Neural cell (in vitro differentiated cells): ENCODE measurements around the gene TMED9. TPM values are rescaled to one million over a fixed set of nuclear protein-coding genes. Genes with fewer than 3 reads are reported as not detected.

Experiments used
- H2AFZ ChIP-seq: fragments of 200-600, 300-800 bp; sonication (generic), shearing (Covaris generic); 2 replicates; pipeline ENCODE4 v1.6.0; 2014; ENCODE audit warnings: low read depth, mild to moderate bottlenecking, antibody characterized with exemption, low read length, moderate library complexity
- H3F3A ChIP-seq: fragments of 200-600 bp; shearing (Covaris generic); 2 replicates; pipeline ENCODE4 v1.6.1; 2016; ENCODE audit warnings: mild to moderate bottlenecking, moderate library complexity, mixed read lengths, antibody characterized with exemption, low read length; ENCODE audit not compliant: insufficient read depth, poor library complexity, severe bottlenecking
- H3K27ac ChIP-seq: fragments of 200-600, 300-800 bp; sonication (generic), shearing (Covaris generic); 2 replicates; pipeline ENCODE4 v1.5.1; 2014; ENCODE audit warnings: mild to moderate bottlenecking, low read length, moderate library complexity
- H3K27me3 ChIP-seq: fragments of 300-800, 200-600 bp; sonication (generic), shearing (Covaris generic); 2 replicates; pipeline ENCODE4 v1.6.0; 2014; ENCODE audit warnings: mild to moderate bottlenecking, low read depth, low read length, moderate library complexity; ENCODE audit not compliant: insufficient read depth
- H3K36me3 ChIP-seq: fragments of 300-800, 200-600 bp; sonication (generic), shearing (Covaris generic); 2 replicates; pipeline ENCODE4 v1.5.1; 2014; ENCODE audit warnings: mild to moderate bottlenecking, antibody characterized with exemption, low read length, moderate library complexity; ENCODE audit not compliant: insufficient read depth
- H3K4me2 ChIP-seq: fragments of 300-800, 200-600 bp; sonication (generic), shearing (Covaris generic); 2 replicates; pipeline ENCODE4 v1.6.0; 2014; ENCODE audit warnings: mild to moderate bottlenecking, low read length
- H3K4me3 ChIP-seq: fragments of 300-800, 200-600 bp; sonication (generic), shearing (Covaris generic); 2 replicates; pipeline ENCODE4 v1.5.1; 2014; ENCODE audit warnings: mild to moderate bottlenecking, low read length, moderate library complexity
- H3K79me2 ChIP-seq: fragments of 200-600 bp; shearing (Covaris generic); replicated peaks from 2 replicates; pipeline ENCODE4 v1.6.0; 2014; ENCODE audit warnings: mild to moderate bottlenecking, low read length, moderate library complexity; ENCODE audit not compliant: insufficient read depth
- H3K9ac ChIP-seq: fragments of 300-800, 200-600 bp; sonication (generic), shearing (Covaris generic); 2 replicates; pipeline ENCODE4 v1.6.1; 2016; ENCODE audit warnings: mild to moderate bottlenecking, low read length, mixed read lengths
- H3K9me2 ChIP-seq: fragments of 200-600 bp; shearing (Covaris generic); 2 replicates; pipeline ENCODE4 v1.6.1; 2016; ENCODE audit warnings: mild to moderate bottlenecking, low read length, mixed read lengths; ENCODE audit not compliant: insufficient read depth
- H3K9me3 ChIP-seq: fragments of 200-600, 300-800 bp; sonication (generic), shearing (Covaris generic); 2 replicates; pipeline ENCODE4 v1.6.1; 2016; ENCODE audit warnings: mild to moderate bottlenecking, mixed run types, low read length, moderate library complexity, mixed read lengths
- H4K20me1 ChIP-seq: fragments of 200-600 bp; shearing (Covaris generic); 2 replicates; pipeline ENCODE4 v1.6.1; 2016; ENCODE audit warnings: mild to moderate bottlenecking, mixed run types; ENCODE audit not compliant: insufficient read depth
- CTCF ChIP-seq: fragments of 450-650 bp; IDR thresholded peaks from 2 replicates; pipeline ENCODE4 v1.5.1; 2014; ENCODE audit warnings: antibody characterized with exemption, mild to moderate bottlenecking, moderate library complexity; ENCODE audit not compliant: poor library complexity, severe bottlenecking
- EP300 ChIP-seq: fragments of 450-650 bp; conservative IDR thresholded peaks from 2 replicates; pipeline ENCODE4 v1.6.1; 2014; ENCODE audit warnings: antibody characterized with exemption, mild to moderate bottlenecking, moderate library complexity; ENCODE audit not compliant: poor library complexity, severe bottlenecking
- EZH2 ChIP-seq: fragments of 200-600, 300-800 bp; shearing (Covaris generic), sonication (generic); IDR thresholded peaks from 2 replicates; pipeline ENCODE4 v1.6.1; 2014; ENCODE audit warnings: antibody characterized with exemption, low read length, borderline replicate concordance, mild to moderate bottlenecking; ENCODE audit not compliant: insufficient read depth, poor library complexity, severe bottlenecking
- MXI1 ChIP-seq: fragments of 450-650 bp; conservative IDR thresholded peaks from 2 replicates; pipeline ENCODE4 v1.6.1; 2014; ENCODE audit warnings: antibody characterized with exemption, mild to moderate bottlenecking; ENCODE audit not compliant: poor library complexity, severe bottlenecking
- POLR2AphosphoS5 ChIP-seq: IDR thresholded peaks from 2 replicates; pipeline ENCODE4 v1.6.1; 2012
- RAD21 ChIP-seq: fragments of 450-650 bp; conservative IDR thresholded peaks from 2 replicates; pipeline ENCODE4 v1.6.1; 2014; ENCODE audit warnings: antibody characterized with exemption, mild to moderate bottlenecking, moderate library complexity
- SMC3 ChIP-seq: fragments of 450-650 bp; conservative IDR thresholded peaks from 2 replicates; pipeline ENCODE4 v1.6.1; 2014; ENCODE audit warnings: antibody characterized with exemption, mild to moderate bottlenecking, moderate library complexity; ENCODE audit not compliant: poor library complexity
- TAF1 ChIP-seq: IDR thresholded peaks from 2 replicates; pipeline ENCODE4 v1.6.1; 2012; ENCODE audit warnings: low read depth
- polyA plus RNA-seq: library from polyadenylated mRNA; depleted of rRNA; stranded (reverse); fragments of >200 nt; gene quantifications from 2 replicates; pipeline ENCODE4 v1.2.3, GENCODE V29; 2014
- TF ChIP-seq, protein P1 (sequence below): IDR thresholded peaks from 2 replicates; pipeline ENCODE4 v1.6.1; 2012; ENCODE audit warnings: borderline replicate concordance

The TMED9 gene
- polyA plus RNA-seq, 1 donor from 2014 or later, result 59.1 TPM

- H3K27ac ChIP-seq, result no peak overlapping the region
- H3K9ac ChIP-seq, result peak overlapping the region; percentile 83
- H3K4me2 ChIP-seq, result peak overlapping the region; percentile 97
- H3K9me2 ChIP-seq, result no peaks in the 10 kb centered on the region
- H4K20me1 ChIP-seq, result no peaks in the 10 kb centered on the region
- no peaks in the 10 kb centered on the region for H3K36me3 ChIP-seq
- no peaks in the 10 kb centered on the region for H3K27me3 ChIP-seq
- peak overlapping the region; percentile 83 for H3K4me3 ChIP-seq
- TF ChIP-seq RAD21 (no peak), POLR2AphosphoS5 (no peak), CTCF (no peak), TAF1 (no peak), EP300 (no peak), SMC3 (no peak), EZH2 (no peak), MXI1 (no peak)
- TF ChIP-seq, protein P1, sequence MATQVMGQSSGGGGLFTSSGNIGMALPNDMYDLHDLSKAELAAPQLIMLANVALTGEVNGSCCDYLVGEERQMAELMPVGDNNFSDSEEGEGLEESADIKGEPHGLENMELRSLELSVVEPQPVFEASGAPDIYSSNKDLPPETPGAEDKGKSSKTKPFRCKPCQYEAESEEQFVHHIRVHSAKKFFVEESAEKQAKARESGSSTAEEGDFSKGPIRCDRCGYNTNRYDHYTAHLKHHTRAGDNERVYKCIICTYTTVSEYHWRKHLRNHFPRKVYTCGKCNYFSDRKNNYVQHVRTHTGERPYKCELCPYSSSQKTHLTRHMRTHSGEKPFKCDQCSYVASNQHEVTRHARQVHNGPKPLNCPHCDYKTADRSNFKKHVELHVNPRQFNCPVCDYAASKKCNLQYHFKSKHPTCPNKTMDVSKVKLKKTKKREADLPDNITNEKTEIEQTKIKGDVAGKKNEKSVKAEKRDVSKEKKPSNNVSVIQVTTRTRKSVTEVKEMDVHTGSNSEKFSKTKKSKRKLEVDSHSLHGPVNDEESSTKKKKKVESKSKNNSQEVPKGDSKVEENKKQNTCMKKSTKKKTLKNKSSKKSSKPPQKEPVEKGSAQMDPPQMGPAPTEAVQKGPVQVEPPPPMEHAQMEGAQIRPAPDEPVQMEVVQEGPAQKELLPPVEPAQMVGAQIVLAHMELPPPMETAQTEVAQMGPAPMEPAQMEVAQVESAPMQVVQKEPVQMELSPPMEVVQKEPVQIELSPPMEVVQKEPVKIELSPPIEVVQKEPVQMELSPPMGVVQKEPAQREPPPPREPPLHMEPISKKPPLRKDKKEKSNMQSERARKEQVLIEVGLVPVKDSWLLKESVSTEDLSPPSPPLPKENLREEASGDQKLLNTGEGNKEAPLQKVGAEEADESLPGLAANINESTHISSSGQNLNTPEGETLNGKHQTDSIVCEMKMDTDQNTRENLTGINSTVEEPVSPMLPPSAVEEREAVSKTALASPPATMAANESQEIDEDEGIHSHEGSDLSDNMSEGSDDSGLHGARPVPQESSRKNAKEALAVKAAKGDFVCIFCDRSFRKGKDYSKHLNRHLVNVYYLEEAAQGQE, result no peak
- H3F3A ChIP-seq, result no peaks in the 10 kb centered on the region
- H3K79me2 ChIP-seq, result peaks cover 7% of the 10 kb centered on the region
- no peaks in the 10 kb centered on the region for H3K9me3 ChIP-seq
- no peak overlapping the region for H2AFZ ChIP-seq
These were observed 9.1 kb downstream of the TMED9 start for GRCh38 chr5:177601126-177601525.

DNA sequence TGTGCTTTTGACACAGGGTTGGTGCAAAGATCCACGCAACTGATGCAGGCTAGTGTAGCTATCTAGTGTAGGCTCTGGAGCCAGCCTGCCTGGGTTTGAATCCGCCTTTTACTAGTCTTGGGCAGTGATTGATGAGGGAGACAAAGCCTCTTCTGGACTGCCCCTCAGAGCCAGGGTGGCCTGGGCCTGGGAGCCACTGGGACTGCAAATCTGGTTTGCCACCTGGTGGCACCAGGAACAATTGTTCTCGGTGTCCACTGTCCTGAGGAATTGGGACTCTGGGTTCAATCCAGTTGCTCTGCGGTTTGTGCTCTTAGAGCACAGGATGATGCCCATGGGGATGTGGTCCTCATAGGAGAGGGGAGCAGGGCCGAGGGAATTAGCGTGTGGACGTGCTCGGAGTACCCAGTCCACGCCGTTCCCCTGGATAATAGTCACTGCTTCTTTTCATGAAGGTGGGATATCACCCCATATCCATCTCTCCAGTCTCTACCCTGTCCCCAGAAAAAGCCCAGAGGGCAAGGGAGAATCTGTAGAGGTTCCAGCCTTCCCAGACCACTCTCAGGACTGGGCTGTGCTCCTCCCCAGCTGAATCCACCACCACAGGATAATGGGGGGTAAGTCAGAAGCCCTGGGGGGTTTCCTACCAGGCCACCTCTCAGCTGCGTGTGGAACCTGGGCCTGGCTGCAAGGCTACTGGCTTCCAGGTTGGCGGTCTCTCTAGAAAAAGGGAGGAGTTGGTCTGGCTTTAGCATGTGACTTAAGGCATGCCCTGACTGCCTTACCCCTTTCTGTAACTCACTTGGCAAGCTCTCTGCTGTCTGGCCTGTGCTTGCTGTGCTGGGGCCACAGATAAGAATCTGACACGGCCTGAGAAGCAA, 9.8 kb downstream of the TMED9 start:
- H2AFZ ChIP-seq, result no peak overlapping the region
- no peaks in the 10 kb centered on the region for H3K36me3 ChIP-seq
- no peaks in the 10 kb centered on the region for H3K9me2 ChIP-seq
- H4K20me1 ChIP-seq, result no peaks in the 10 kb centered on the region
- TF ChIP-seq EZH2, result no peak
- TF ChIP-seq EP300, result no peak
- no peak for TF ChIP-seq POLR2AphosphoS5
- no peak overlapping the region for H3K4me2 ChIP-seq
- H3K27me3 ChIP-seq, result no peaks in the 10 kb centered on the region
- peaks cover 7% of the 10 kb centered on the region for H3K79me2 ChIP-seq
- H3K4me3 ChIP-seq, result peak overlapping the region; percentile 83
- no peaks in the 10 kb centered on the region for H3F3A ChIP-seq
- H3K27ac ChIP-seq, result no peak overlapping the region
- H3K9ac ChIP-seq, result no peak overlapping the region
- H3K9me3 ChIP-seq, result no peaks in the 10 kb centered on the region
